NCI-H526 (cell line): ENCODE results near the gene NIPA2.

Experiments used
- DNase-seq, 2 experiments: peaks; one replicate each; lab custom pipeline; 2025; lab: John Stamatoyannopoulos, UW

The NIPA2 gene

DNA sequence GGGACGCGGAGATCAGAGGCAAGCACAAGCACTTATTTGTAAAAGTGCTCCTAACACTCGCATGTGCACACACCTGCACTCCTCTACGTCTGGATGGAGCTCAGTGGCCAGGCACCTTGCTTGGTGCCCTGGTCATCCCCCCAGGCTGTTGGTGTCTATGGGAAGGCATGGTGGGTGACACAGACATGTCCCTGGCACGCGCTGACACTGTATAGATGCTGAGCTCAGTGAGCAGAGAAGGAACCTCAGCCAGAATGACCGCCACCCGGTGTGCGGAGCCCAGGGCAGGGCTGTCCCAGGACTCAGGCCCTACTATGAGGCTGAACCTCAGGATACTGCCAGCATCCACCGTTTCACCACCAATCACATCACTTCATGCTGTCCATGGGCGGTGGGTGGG, 64.5 kb downstream of the NIPA2 start:
- DNase-seq = no peak

DNA sequence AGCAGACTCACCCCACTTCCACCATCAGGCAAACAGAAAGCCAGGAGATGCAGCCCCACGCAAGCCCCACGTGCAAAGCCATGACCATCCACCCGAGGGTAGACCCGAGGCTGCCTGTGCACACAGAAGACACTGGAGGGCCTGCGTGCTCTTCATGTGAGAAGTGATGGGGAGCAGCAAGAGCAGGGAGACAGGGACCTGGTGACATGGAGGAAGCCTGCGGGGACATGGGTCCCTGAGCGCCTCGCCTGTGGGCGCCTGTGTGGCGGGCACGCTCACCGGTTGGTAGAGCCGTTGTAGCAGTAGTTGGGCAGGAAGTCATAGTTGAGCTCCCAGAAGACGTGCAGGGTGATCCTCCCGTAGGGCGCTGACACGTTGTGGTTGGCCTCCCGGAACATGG, 65.0 kb downstream of the NIPA2 start:
- no peak for DNase-seq

DNA sequence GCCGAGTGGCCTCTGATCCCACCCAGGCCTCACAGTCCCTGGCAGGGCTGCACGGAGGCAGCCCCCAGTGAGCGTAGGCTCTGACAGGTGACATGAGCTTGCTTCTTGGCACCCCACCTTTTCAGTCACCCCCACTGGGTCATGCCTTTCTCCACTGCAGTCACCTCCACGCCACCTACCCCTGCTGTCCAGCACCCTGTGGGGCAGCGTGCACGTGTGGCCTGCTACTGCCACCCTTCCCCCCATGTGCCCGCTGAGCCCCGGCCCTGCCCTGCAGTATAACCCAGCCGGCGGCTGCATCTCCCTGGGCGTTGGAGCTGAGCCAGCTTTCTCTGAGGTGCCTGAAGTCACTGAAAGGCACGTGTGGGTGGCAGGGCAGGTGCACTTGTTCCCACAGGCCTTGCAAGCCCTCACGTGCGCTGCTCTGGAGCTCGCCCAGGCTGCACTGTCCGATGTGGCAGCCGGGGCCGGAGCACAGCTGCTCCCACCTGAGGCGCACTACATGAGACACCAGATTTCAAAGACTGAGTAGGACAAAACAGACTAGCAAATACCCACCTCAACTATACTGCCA, 65.6 kb downstream of the NIPA2 start:
- peak in 1 of 2 experiments; percentile 6 for DNase-seq

DNA sequence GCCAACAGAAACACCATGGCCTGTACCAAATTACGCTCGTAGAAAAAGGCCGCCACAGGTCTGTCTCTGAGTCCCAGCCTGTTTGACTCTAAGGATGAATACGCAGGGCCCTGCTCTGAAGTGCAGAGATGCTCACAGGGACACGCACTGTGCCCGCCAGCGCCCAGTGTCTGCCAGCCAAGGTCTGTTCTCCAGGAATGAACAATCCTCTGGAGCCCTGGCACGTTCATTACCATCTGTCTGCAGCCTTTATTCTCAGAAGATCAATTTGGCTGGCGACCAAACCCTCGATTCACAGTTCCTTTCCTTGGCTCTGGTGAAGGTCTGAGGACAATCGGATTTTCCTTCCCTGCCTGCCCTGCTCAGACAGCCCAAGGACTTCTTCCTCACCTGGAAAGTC, 66.3 kb downstream of the NIPA2 start:
- no peak for DNase-seq

DNA sequence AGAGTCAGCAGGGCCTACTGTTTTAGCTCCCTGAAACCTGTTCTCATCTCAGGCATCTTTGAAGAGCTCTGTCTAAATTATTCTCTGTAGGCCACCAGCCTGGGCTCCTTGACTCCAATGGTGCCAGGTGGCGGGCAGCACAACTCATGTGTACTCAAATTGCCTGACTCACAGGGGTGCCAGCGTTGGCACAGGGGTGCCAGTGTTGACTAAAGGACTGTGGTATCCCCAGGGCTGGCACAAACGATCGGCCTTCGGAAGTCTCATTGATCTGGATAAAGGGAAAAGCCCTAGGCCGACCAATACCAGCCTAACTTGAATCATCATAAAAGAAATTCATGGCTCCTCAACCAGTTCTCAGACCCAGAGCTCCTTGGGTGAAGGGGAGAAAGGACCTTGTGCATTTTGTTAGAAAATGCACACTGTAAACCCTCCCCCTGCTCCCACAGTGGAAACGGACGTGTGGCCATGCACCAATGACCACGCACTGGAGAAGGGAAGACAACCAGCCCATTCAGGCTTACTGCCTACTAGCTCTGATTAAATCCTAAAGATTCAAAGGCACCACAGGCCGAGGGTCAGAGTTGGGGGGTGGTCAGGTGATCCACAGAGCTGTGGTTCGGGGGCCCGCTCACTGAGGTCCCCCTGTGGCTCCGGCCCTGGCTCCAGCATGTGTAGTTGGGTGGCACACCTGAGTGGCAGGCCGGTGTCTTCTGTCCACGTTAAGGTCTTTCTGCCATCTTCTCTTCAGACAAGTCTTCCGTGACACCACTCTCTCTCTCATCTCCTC, 68.9 kb downstream of the NIPA2 start:
- DNase-seq = no peak

DNA sequence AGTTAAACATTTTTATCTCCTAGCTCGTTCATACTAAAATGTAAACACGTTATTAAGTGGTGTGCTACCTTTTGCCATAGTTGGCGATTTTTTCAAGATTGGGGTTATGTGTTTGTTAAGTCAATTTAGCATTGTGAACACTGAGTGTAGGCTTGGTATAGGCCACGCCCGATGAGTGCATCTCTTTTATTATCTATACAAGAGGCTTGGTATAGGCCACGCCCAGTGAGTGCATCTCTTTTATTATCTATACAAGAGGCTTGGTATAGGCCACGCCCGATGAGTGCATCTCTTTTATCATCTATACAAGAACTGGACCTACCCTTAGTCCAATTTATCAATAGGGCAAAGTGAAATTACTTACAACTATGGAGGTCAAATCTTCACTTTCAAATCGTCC, 70.4 kb downstream of the NIPA2 start:
- DNase-seq = no peak

DNA sequence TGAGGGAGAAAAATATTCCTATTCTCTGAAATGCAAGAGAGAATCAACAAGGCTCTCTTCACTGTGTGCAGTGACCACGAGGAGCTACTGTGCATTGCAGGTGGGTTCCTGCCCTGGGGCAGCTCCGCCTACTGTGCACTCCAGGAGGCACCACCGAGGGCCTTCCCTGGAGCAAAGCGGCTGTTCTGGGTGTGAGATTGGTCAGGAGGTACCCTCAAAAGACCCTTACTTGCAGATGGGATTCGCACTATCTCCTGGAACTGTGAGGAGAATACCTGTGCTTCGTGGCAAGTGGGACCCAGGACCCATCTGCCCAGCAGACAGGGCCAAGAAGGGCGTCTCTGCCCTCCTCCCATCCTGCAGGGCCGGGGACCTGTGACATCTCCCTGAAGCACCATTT, 72.8 kb downstream of the NIPA2 start:
- DNase-seq = no peak

DNA sequence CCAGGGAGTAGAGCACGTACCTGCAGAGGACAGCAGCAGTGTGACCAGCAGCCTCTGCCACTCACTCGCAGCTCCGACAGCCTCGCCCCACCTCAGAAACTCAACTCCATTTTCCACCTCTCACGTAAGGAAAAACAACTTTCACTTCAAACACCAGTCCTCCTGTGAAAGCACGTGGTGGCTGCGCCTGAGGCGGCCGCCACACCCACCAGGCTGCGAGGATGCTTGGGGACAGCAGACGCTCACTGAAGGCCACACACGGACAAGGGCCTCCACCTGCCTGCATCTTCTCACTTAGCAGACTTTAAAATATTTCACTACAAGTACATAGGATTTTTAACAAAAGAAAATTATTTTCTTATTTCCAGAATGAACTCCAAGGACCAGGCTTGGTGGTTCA, 73.8 kb downstream of the NIPA2 start:
- no peak for DNase-seq

DNA sequence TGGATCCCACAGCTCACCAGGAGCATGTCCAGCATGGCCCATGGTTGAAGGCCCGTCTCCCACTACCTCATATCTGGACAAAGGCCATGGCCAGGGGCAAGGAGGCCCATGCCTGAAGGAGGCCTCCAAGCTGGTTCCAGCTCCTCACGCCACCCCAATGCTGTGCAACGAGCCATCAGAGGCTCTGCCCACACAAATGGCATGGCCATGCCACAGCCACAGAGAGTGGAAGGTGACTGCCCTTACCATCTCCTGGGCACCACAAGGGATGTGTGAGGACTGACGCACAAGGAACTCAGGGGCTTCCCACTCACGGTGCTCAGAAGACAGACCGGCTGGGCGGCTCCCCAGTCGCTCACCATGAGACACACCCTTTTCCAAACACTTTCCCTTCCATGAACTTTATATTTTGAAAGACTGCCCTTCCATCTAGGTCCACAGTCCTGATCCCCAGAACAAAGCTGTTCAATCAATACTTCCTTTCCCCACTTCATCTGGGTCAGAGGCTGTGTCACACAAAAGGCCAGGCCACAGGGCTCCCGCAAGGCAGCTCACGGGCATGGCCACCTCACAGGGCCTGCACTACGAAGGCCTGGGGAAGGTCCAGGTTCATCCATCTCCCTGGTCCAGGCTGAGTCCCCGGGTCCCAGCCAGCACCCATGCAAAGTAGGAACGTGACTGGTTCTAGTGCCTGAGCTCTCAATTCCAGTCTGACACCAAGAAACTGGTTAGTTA, 75.3 kb downstream of the NIPA2 start:
- no peak for DNase-seq

DNA sequence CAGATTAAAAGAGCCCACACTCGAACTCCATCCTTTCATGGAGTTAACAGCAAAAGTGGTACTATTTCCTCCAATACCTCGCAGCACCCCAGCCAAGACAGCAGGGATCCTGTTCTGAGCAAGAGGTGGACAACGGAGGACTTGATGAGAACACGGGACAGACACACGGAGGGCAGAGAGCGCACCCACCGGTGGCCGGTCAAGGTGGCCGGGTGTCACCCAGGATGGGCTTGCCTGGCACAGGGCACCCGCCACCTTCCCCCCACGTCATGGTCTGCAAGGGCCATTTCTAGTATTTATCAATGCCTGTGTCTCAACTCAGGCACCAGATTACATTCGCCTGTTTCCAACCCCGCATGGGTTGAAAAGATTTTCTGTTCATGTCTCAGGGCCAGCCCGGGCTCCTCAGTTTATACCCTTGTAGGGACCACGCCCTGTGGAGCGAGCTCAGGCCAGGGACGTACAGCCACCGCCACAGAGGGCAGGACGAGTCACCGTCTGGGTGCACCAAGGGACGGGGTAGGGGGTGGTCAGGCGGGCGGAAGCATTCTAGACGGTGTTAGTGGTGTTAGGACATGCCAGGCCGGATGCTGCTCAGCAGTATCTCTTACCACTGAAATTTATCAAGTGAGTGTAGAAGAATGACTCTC, 77.5 kb downstream of the NIPA2 start:
- DNase-seq = no peak

DNA sequence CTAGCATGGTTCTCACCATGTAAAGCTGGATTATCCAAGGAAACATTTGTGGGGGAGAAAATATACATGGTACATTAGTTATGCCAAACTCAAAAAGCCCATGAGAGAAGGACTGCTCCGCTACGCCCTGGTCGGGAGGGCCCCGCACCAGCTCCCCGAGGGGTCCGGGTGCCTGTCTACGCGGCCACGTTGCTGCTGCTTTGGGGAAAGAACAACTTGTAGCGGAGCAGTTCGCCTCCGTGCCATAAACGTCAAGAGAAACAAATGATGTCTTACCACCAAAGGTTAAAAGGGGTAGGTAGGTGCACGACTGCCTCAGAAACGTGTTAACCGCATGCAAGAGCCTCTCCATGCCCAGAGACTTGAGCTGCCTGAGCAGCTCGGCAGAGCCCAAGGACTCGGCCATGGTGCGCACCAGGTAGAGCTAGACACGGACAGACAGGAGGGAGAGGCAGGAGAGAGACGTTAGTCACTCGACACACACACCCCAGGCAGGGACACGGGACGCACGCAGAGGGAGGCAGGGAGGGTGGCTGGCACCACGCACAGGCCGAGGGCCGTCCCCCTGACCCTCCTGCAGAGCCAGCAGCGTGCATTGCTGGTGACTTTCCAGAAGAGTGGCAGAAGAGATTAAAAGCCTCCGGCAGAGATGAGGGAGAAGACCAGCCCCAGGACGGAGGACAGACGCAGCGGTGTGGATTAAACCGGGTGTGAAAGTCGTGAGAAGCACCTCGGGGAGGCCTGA, 78.3 kb downstream of the NIPA2 start:
- no peak for DNase-seq

DNA sequence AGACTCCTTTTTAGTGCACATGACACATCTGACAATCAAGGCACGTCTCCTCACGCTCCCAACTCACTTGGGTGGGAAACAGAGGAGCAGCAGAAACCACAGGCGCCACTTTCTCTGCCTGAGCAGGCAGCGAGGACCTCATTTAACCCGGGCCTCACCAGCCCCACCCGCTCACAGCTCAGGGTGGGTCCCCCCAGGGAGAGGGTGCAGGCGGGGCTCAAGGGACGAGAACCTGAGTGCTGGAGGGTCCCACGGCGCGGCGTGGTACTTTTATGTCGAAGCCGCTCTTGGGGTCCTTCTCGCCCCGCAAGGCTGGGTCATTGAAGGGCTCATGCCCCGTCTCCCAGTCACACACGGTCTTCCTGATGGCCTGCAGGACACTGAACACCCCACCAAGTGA, 79.1 kb downstream of the NIPA2 start:
- DNase-seq = no peak
